HepG2 (cell line): ENCODE measurements around the gene WBP2NL. TPM values are rescaled to one million over a fixed set of nuclear protein-coding genes. Genes with fewer than 3 reads are reported as not detected.
A peak's percentile ranks its signal among the peaks of the same experiment; 100 is the strongest.
"Not testable (repeated sequence)": the region's sequence is repeated elsewhere in the genome, so short reads cannot be mapped to it uniquely, and the experiment has no call there.

Experiments used
- ATAC-seq: fragments of 200-7000 bp; cut with Tn5 transposase; 3 replicates; pipeline ENCODE4 v1.9.1; 2020; ENCODE audit warnings: mild to moderate bottlenecking, moderate library complexity
- BruUV-seq: library from RNA; stranded (reverse); fragments of 400-500 nt; replicated peaks from 2 replicates; lab custom pipeline; 2021; lab: Mats Ljungman, UMichigan
- CTCF ChIA-PET: fragments of 300-600 bp; formaldehyde crosslinking; extraction: SDS; loops from one replicate; lab custom pipeline; 2021; ENCODE audit warnings: low total read pairs, inconsistent platforms, low intra/inter-chr PET ratio; lab: Yijun Ruan, JAX
- POLR2A ChIA-PET: fragments of 350-600 bp; sonication (Branson Sonifier 250); formaldehyde crosslinking; loops from one replicate; lab custom pipeline; 2020; ENCODE audit warnings: antibody characterized with exemption, inconsistent platforms; lab: Yijun Ruan, JAX
- DNase-seq: peaks from one replicate; pipeline ENCODE4 v3.0.0-alpha.2; 2015; ENCODE audit warnings: low spot score
- FAIRE-seq: peaks from 3 replicates; lab custom pipeline; 2011; peaks lifted over from hg19 to GRCh38; lab: Jason Lieb, UNC
- H2AFZ ChIP-seq: one replicate; pipeline ENCODE4 v1.6.1; 2011; ENCODE audit warnings: low read length, inconsistent platforms
- H3K27ac ChIP-seq: fragments of 300-600 bp; 3 replicates; pipeline ENCODE4 v1.8.0; 2011; ENCODE audit warnings: mixed run types, mild to moderate bottlenecking, mixed read lengths, low read length, inconsistent platforms; ENCODE audit not compliant: insufficient read depth; ENCODE audit errors: extremely low read length
- H3K27me3 ChIP-seq, 2 experiments: fragments of 200-600 bp in 1 of 2; 2 replicates in 1 of 2; 3 replicates in 1 of 2; pipeline versions ENCODE4 v1.6.0 to v1.8.0; 2011; ENCODE audit warnings: low read length in 2 of 2, mild to moderate bottlenecking in 2 of 2, moderate library complexity in 2 of 2, inconsistent platforms in 1 of 2; ENCODE audit not compliant: insufficient read depth in 2 of 2, control insufficient read depth in 1 of 2
- H3K36me3 ChIP-seq, 2 experiments: fragments of 200-600 bp in 1 of 2; replicated peaks in 1 of 2; 2 replicates in 1 of 2; 3 replicates in 1 of 2; pipeline versions ENCODE4 v1.5.1 to v1.8.0; 2011; ENCODE audit warnings: low read length in 2 of 2, inconsistent platforms in 1 of 2; ENCODE audit not compliant: insufficient read depth in 2 of 2, control insufficient read depth in 1 of 2
- H3K4me1 ChIP-seq: 2 replicates; pipeline ENCODE4 v1.5.1; 2012; ENCODE audit warnings: low read length, inconsistent platforms; ENCODE audit not compliant: insufficient read depth
- H3K4me2 ChIP-seq: 2 replicates; pipeline ENCODE4 v1.6.0; 2011; ENCODE audit warnings: low read depth, low read length, inconsistent platforms
- H3K4me3 ChIP-seq, 3 experiments: fragments of 200-600 bp in 1 of 3; sonication (generic), shearing (Covaris generic) in 1 of 3; replicated peaks in 1 of 3; 2 replicates each; pipeline ENCODE4 v1.5.1; 2011 to 2016; ENCODE audit warnings: low read length in 3 of 3, inconsistent platforms in 2 of 3, low read depth in 2 of 3, mild to moderate bottlenecking in 2 of 3, control low read depth in 1 of 3, mixed read lengths in 1 of 3; ENCODE audit not compliant: insufficient read depth in 1 of 3
- H3K79me2 ChIP-seq: one replicate; pipeline ENCODE4 v1.6.1; 2011; ENCODE audit warnings: low read length, inconsistent platforms; ENCODE audit not compliant: insufficient read depth
- H3K9ac ChIP-seq: 2 replicates; pipeline ENCODE4 v1.6.0; 2011; ENCODE audit warnings: mild to moderate bottlenecking, low read depth, low read length, inconsistent platforms; ENCODE audit not compliant: insufficient read depth
- H3K9me3 ChIP-seq: 2 replicates; pipeline ENCODE4 v1.5.1; 2012; ENCODE audit warnings: mild to moderate bottlenecking, low read length
- H4K20me1 ChIP-seq: 2 replicates; pipeline ENCODE4 v1.6.0; 2011; ENCODE audit warnings: inconsistent platforms, mild to moderate bottlenecking, low read length, moderate library complexity; ENCODE audit not compliant: insufficient read depth
- KLF13 ChIP-seq: sonication (generic); formaldehyde crosslinking; IDR thresholded peaks from 2 replicates; pipeline ENCODE4 v1.4.0; 2020; ENCODE audit warnings: mild to moderate bottlenecking, missing genetic modification reagents
- RBAK ChIP-seq: sonication (generic); formaldehyde crosslinking; IDR thresholded peaks from 2 replicates; pipeline ENCODE4 v1.5.1; 2020; ENCODE audit warnings: mild to moderate bottlenecking, missing genetic modification reagents
- ZNF253 ChIP-seq: sonication (generic); formaldehyde crosslinking; IDR thresholded peaks from 2 replicates; pipeline ENCODE4 v1.8.0; 2022; ENCODE audit warnings: mild to moderate bottlenecking, missing genetic modification reagents, borderline replicate concordance
- ZNF460 ChIP-seq: sonication (generic); formaldehyde crosslinking; IDR thresholded peaks from 2 replicates; pipeline ENCODE4 v1.5.1; 2020; ENCODE audit warnings: missing genetic modification reagents, mild to moderate bottlenecking, borderline replicate concordance
- WGBS: methylation state at CpG from one replicate; pipeline ENCODE4 v1.1.6; 2017; ENCODE audit warnings: low lambda C conversion rate; 5-methylcytosine and 5-hydroxymethylcytosine counted together
- in situ Hi-C: cut with HindIII; loops from 2 replicates; pipeline ENCODE4 v1.10.0; 2017; ENCODE audit warnings: low pct_unique_long_range_greater_than_20kb; ENCODE audit not compliant: extremely low pct_ligation_motif_present
- intact Hi-C: fragments of 100-400 bp; cut with micrococcal nuclease; formaldehyde crosslinking; loops from one replicate; pipeline ENCODE4 v1.10.0; 2022; ENCODE audit not compliant: unreplicated experiment
- polyA plus RNA-seq, 8 experiments: library from polyadenylated mRNA; depleted of rRNA in 3 of 8; stranded (reverse) in 7 of 8; unstranded in 1 of 8; fragments of >200 nt; fragmentation: Illumina TruSeq in 4 of 8; extraction: Trizol in 4 of 8; gene quantifications; 2 replicates each; pipeline versions ENCODE4 v1.2.1 to v1.2.3, GENCODE V29; 2011 to 2016; ENCODE audit warnings: low read depth in 4 of 8, missing spikeins in 1 of 8, mixed read lengths in 1 of 8; ENCODE audit not compliant: insufficient read depth in 1 of 8
- total RNA-seq, 5 experiments: library from RNA; depleted of rRNA; stranded (reverse); fragments of >200 nt; fragmentation: Illumina TruSeq; extraction: Trizol; gene quantifications; 2 replicates each; pipeline ENCODE4 v1.2.3, GENCODE V29; 2016; ENCODE audit warnings: low read depth in 1 of 5

WBP2NL gene
- total and polyA plus RNA-seq, 2 of the 13 experiments (the other 11 are each of a cell fraction or from before 2014, with no cell fraction given): not detected

GRCh38 chr22:41998361-41999261, at the start of gene WBP2NL (continued):
- no peak for TF ChIP-seq RBAK (CRISPR knock-in tag)
- no peak for TF ChIP-seq KLF13
- TF ChIP-seq ZNF253 (CRISPR knock-in tag): no peak

GRCh38 chr22:41948928-41949296, 49.7 kb upstream of the WBP2NL start:
- 78% methylated on average over 8 of the region's 8 CpGs for WGBS
- DNase-seq, POLR2A ChIA-PET, H3K9me3 ChIP-seq, H4K20me1 ChIP-seq, H2AFZ ChIP-seq, CTCF ChIA-PET, H3K9ac ChIP-seq, in situ Hi-C loops, FAIRE-seq, intact Hi-C loops, BruUV-seq, H3K27ac ChIP-seq, ATAC-seq, H3K27me3 ChIP-seq: not testable (repeated sequence)
- peaks cover 0 to 10% of the 10 kb centered on the region in 2 experiments; a peak in 1 of 5 replicates for H3K36me3 ChIP-seq
- peaks cover 70% of the 10 kb centered on the region for H3K4me1 ChIP-seq
- peak; percentile 39; the same call in 1 of the 2 replicates for TF ChIP-seq ZNF460
- peak overlapping the region; percentile 72 for H3K4me2 ChIP-seq
- peaks cover 13% of the 10 kb centered on the region for H3K79me2 ChIP-seq
- H3K4me3 ChIP-seq: peak overlapping the region in 1 of 3 experiments; percentile 51; a peak in 2 of 6 replicates
